ENCODE data around the gene RNASE7. TPM values are rescaled to one million over a fixed set of nuclear protein-coding genes. Genes with fewer than 3 reads are reported as not detected.

Gene RNASE7
- total RNA-seq, 1 experiment from 2014 or later: not detected

GRCh38 chr14:20997564-20997963 lies 44.6 kb upstream of the RNASE7 start:
- H3K79me2 ChIP-seq (ENCODE audit: low read length): 0 out of 2 replicates have a peak, but pooled peaks cover 2% of the 10 kb centered on the region
- H3K4me2 ChIP-seq (ENCODE audit: low read length): no peak overlapping the region
- TF ChIP-seq CTCF (conservative IDR thresholded peaks at IDR 0.05; ENCODE audit: low read depth, low read length): no peak
- TF ChIP-seq EZH2 (IDR thresholded peaks at IDR 0.05; ENCODE audit: low read length, unreplicated experiment): no peak
- TF ChIP-seq EZH2phosphoT487 (IDR thresholded peaks at IDR 0.05; ENCODE audit: borderline replicate concordance, low read length): no peak
- H2AFZ ChIP-seq (ENCODE audit: low read length): no peak overlapping the region
- POLR2A ChIA-PET (ENCODE audit: unreplicated experiment): no interaction called here
- no peaks in the 10 kb centered on the region for H3K27me3 ChIP-seq (ENCODE audit: low read length)
- H3F3A ChIP-seq (ENCODE audit: low read length, unreplicated experiment): no peaks in the 10 kb centered on the region
- BruUV-seq (replicated peaks): no TSS peak
- intact Hi-C loops (cut with micrococcal nuclease): no loop called here
- CTCF ChIA-PET: interaction anchor here (0.6 to 1.2 kb wide), 2 partner anchors 17 to 335 kb away, joined by 3 to 5 read pairs; no protein-coding TSS in a partner anchor
- ATAC-seq (no peak), DNase-seq (no peak)
- peaks cover 35% of the 10 kb centered on the region for H3K36me3 ChIP-seq (ENCODE audit: low read depth, low read length)
- no peaks in the 10 kb centered on the region for H3K9me2 ChIP-seq (replicated peaks; ENCODE audit: low read length)
- H4K20me1 ChIP-seq (ENCODE audit: low read length): no peaks in the 10 kb centered on the region
- H3K9ac ChIP-seq (ENCODE audit: low read length): no peak overlapping the region
- no peaks in the 10 kb centered on the region for H3K9me3 ChIP-seq (ENCODE audit: low read length)
- H3K4me3 ChIP-seq (ENCODE audit: low read length): no peak overlapping the region
- no peak overlapping the region for H3K27ac ChIP-seq (ENCODE audit: low read length)
- H3K4me1 ChIP-seq (ENCODE audit: insufficient read depth, low read length): no peaks in the 10 kb centered on the region; the same call in 1 of the 2 replicates

DNA sequence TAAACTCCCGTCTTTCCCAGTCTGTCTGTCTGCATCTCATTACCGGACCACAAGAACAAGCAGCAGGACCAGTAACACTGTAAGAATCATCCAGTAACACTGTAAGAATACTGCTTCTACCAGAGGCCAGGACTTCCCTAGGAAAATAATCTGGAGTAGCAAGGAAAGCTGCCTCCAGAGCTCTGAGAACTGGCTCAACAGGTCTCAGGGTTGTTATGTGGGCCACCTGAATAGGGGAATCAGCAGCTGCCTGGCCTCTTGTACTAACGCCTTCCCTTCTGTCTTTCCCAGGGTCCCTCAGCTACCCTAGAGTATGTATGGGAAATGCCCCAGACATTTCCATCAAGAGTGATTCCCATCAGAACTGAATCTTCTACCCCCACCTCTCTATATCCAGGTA lies 44.0 kb upstream of the RNASE7 start:
- BruUV-seq (replicated peaks): no TSS peak
- no peak for ATAC-seq

More for the DNA sequence above, 44.0 kb upstream of the RNASE7 start:
- Histone ChIP-seq H3K27ac (ENCODE audit: low read length) (no peak overlapping the region), H3K9ac (ENCODE audit: low read length) (no peak overlapping the region), H3K9me3 (ENCODE audit: low read length) (no peaks in the 10 kb centered on the region), H3K79me2 (ENCODE audit: low read length) (no peaks in the 10 kb centered on the region), H3K36me3 (ENCODE audit: low read depth, low read length) (peaks cover 29% of the 10 kb centered on the region), H3K4me2 (ENCODE audit: low read length) (no peak overlapping the region), H3K4me1 (ENCODE audit: insufficient read depth, low read length) (no peaks in the 10 kb centered on the region; the same call in 1 of the 2 replicates), H3F3A (ENCODE audit: low read length, unreplicated experiment) (no peaks in the 10 kb centered on the region), H3K27me3 (ENCODE audit: low read length) (no peaks in the 10 kb centered on the region), H3K4me3 (ENCODE audit: low read length) (no peak overlapping the region), H3K9me2 (replicated peaks; ENCODE audit: low read length) (no peaks in the 10 kb centered on the region), H4K20me1 (ENCODE audit: low read length) (no peaks in the 10 kb centered on the region), H2AFZ (ENCODE audit: low read length) (no peak overlapping the region)
- no peak for TF ChIP-seq CTCF (conservative IDR thresholded peaks at IDR 0.05; ENCODE audit: low read depth, low read length)
- TF ChIP-seq EZH2 (IDR thresholded peaks at IDR 0.05; ENCODE audit: low read length, unreplicated experiment): no peak
- no peak for TF ChIP-seq EZH2phosphoT487 (IDR thresholded peaks at IDR 0.05; ENCODE audit: borderline replicate concordance, low read length)
- intact Hi-C loops (cut with micrococcal nuclease): no loop called here
- ChIA-PET CTCF (interaction anchor here (0.6 to 1.2 kb wide), 2 partner anchors 16 to 336 kb away, joined by 3 to 5 read pairs; no protein-coding TSS in a partner anchor), POLR2A (ENCODE audit: unreplicated experiment) (no interaction called here)
- DNase-seq: no peak
